ENCODE data around the gene TMEM134.

DNA sequence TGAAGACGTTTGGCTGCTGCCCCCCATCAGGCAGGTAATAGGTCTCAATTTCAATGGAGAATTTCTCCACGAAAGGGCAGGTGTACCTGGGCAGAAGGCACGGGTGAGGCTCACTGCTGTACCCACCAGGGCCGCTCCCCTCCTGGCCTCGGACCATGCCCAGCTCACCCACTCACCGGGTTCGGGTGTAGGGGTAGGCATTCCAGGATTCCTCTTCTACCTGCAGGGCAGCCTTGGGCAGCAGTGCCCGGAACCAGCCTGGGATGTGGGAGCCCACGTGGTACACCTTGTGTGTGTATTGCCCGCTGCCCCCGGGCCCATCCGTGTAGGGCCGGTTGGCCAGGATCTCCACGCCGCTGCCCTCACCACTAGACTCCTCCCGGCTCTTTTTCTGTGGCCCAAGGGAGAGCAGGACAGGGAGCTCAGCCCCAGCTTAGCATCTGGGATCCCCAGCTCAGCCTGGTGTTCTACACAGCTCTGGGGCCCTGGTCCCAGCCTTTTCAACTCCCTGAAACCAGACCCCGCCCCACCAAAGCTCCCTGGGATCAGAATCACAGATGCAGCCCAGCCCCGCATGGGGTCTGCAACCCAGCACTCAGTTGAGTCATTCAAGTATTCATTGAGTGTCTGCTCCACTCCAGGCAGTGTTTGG lies 33.4 kb upstream of the TMEM134 start:
- TF ChIP-seq POLR2A (IDR thresholded peaks at IDR 0.05; ENCODE audit: low read length) (no peak), MYC (IDR thresholded peaks at IDR 0.05; ENCODE audit: borderline replicate concordance, low read length) (no peak), TP53 (CRISPR knock-in tag; IDR thresholded peaks at IDR 0.05) (no peak), JUNB (IDR thresholded peaks at IDR 0.05) (no peak), MAFK (IDR thresholded peaks at IDR 0.05; ENCODE audit: partially characterized antibody) (no peak), RFX5 (IDR thresholded peaks at IDR 0.05) (no peak)
- TF ChIP-seq, protein P1, sequence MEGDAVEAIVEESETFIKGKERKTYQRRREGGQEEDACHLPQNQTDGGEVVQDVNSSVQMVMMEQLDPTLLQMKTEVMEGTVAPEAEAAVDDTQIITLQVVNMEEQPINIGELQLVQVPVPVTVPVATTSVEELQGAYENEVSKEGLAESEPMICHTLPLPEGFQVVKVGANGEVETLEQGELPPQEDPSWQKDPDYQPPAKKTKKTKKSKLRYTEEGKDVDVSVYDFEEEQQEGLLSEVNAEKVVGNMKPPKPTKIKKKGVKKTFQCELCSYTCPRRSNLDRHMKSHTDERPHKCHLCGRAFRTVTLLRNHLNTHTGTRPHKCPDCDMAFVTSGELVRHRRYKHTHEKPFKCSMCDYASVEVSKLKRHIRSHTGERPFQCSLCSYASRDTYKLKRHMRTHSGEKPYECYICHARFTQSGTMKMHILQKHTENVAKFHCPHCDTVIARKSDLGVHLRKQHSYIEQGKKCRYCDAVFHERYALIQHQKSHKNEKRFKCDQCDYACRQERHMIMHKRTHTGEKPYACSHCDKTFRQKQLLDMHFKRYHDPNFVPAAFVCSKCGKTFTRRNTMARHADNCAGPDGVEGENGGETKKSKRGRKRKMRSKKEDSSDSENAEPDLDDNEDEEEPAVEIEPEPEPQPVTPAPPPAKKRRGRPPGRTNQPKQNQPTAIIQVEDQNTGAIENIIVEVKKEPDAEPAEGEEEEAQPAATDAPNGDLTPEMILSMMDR (IDR thresholded peaks at IDR 0.05): no peak
- TF ChIP-seq, protein P2, sequence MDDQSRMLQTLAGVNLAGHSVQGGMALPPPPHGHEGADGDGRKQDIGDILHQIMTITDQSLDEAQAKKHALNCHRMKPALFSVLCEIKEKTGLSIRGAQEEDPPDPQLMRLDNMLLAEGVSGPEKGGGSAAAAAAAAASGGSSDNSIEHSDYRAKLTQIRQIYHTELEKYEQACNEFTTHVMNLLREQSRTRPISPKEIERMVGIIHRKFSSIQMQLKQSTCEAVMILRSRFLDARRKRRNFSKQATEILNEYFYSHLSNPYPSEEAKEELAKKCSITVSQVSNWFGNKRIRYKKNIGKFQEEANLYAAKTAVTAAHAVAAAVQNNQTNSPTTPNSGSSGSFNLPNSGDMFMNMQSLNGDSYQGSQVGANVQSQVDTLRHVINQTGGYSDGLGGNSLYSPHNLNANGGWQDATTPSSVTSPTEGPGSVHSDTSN (IDR thresholded peaks at IDR 0.05): no peak

All from A549 (cell line).